ENCODE data around the gene CAMSAP2. TPM values are rescaled to one million over a fixed set of nuclear protein-coding genes. Genes with fewer than 3 reads are reported as not detected.

CAMSAP2 gene
- total RNA-seq, 1 experiment from 2014 or later: 20.7 TPM

- peaks cover 71% of the 10 kb centered on the region for H3K4me1 Mint-ChIP-seq
- TF ChIP-seq USF1 (CRISPR knock-in tag; IDR thresholded peaks at IDR 0.05) (peak; percentile 8; the same call in 1 of the 2 replicates), ZNF425 (CRISPR knock-in tag; conservative IDR thresholded peaks at IDR 0.05) (no peak), NR2C2 (CRISPR knock-in tag; IDR thresholded peaks at IDR 0.05) (no peak), TCF7 (CRISPR knock-in tag; IDR thresholded peaks at IDR 0.05; ENCODE audit: low read depth) (no peak), EMX1 (CRISPR knock-in tag; IDR thresholded peaks at IDR 0.05) (0 out of 2 replicates have a peak, but pooled peaks have one; percentile 29), ZNF396 (CRISPR knock-in tag; IDR thresholded peaks at IDR 0.05; ENCODE audit: borderline replicate concordance) (no peak), MAX (CRISPR knock-in tag; IDR thresholded peaks at IDR 0.05) (0 out of 2 replicates have a peak, but pooled peaks have one; percentile 22), SMAD3 (CRISPR knock-in tag; IDR thresholded peaks at IDR 0.05; ENCODE audit: borderline replicate concordance) (0 out of 2 replicates have a peak, but pooled peaks have one; percentile 5), ZNF532 (CRISPR knock-in tag; IDR thresholded peaks at IDR 0.05; ENCODE audit: borderline replicate concordance) (no peak), ZNF263 (CRISPR knock-in tag; IDR thresholded peaks at IDR 0.05; ENCODE audit: low read depth) (peak; percentile 77), GTF2I (CRISPR knock-in tag; conservative IDR thresholded peaks at IDR 0.05) (peak; percentile 79; the same call in 1 of the 2 replicates), GRHL2 (CRISPR knock-in tag; IDR thresholded peaks at IDR 0.05; ENCODE audit: insufficient replicate concordance, severe bottlenecking) (no peak), IRF1 (CRISPR knock-in tag; IDR thresholded peaks at IDR 0.05) (0 out of 2 replicates have a peak, but pooled peaks have one; percentile 3), TP53 (CRISPR knock-in tag; IDR thresholded peaks at IDR 0.05) (peak; percentile 60; the same call in 1 of the 2 replicates), E2F5 (CRISPR knock-in tag; IDR thresholded peaks at IDR 0.05) (peak; percentile 89; the same call in 1 of the 2 replicates), CREM (CRISPR knock-in tag; IDR thresholded peaks at IDR 0.05) (0 out of 2 replicates have a peak, but pooled peaks have one; percentile 31), HMGXB4 (CRISPR knock-in tag; IDR thresholded peaks at IDR 0.05) (peak; percentile 88), E2F4 (CRISPR knock-in tag; IDR thresholded peaks at IDR 0.05; ENCODE audit: borderline replicate concordance, low read depth) (0 out of 2 replicates have a peak, but pooled peaks have one; percentile 13), ZNF423 (CRISPR knock-in tag; IDR thresholded peaks at IDR 0.05) (peak; percentile 91), MYBL2 (CRISPR knock-in tag; IDR thresholded peaks at IDR 0.05) (peak; percentile 21; the same call in 1 of the 2 replicates), RELA (CRISPR knock-in tag; IDR thresholded peaks at IDR 0.05; ENCODE audit: borderline replicate concordance) (no peak), ETV6 (CRISPR knock-in tag; IDR thresholded peaks at IDR 0.05) (0 out of 2 replicates have a peak, but pooled peaks have one; percentile 10)
These were observed 152.4 kb downstream of the CAMSAP2 start for GRCh38 chr1:200890818-200891773.

More at GRCh38 chr1:200890818-200891773, 152.4 kb downstream of the CAMSAP2 start:
- DNase-seq (ENCODE audit: low spot score): peak; percentile 80
- no peaks in the 10 kb centered on the region for H3K9me3 Mint-ChIP-seq
- peak; percentile 32 for ATAC-seq
- ChIA-PET CTCF (interaction anchor here (0.6 to 4.1 kb wide), 22 partner anchors 9 to 269 kb away, joined by 3 to 19 read pairs (median 4); partner anchors contain the start of genes ASCL5, DDX59 and GPR25), POLR2A (interaction anchor here (0.6 to 1.7 kb wide), 5 partner anchors 13 to 52 kb away, joined by 3 to 8 read pairs (median 4); no protein-coding TSS in a partner anchor)
- no peaks in the 10 kb centered on the region for H3K36me3 Mint-ChIP-seq
- peaks cover 3% of the 10 kb centered on the region; the same call in 1 of the 2 replicates for H3K27me3 Mint-ChIP-seq (ENCODE audit: low read depth)
- H3K4me3 Mint-ChIP-seq: peak overlapping the region; percentile 88
- peak overlapping the region; percentile 94 for H3K27ac Mint-ChIP-seq
